MCF 10A (cell line): Measurements from ENCODE around the gene PTPRK. TPM values are rescaled to one million over a fixed set of nuclear protein-coding genes. Genes with fewer than 3 reads are reported as not detected.

Experiments
- BruUV-seq: library from RNA; stranded (reverse); fragments of 400-500 nt; replicated peaks from 2 replicates; lab custom pipeline; 2021; lab: Mats Ljungman, UMichigan
- CTCF ChIA-PET: fragments of 300-600 bp; sonication (Branson Sonifier 250); formaldehyde crosslinking; extraction: SDS; loops from one replicate; lab custom pipeline; 2021; ENCODE audit warnings: antibody characterized with exemption, inconsistent platforms; lab: Yijun Ruan, JAX
- POLR2A ChIA-PET: fragments of 300-600, 350-650 bp; sonication (Branson Sonifier 250); formaldehyde crosslinking; extraction: SDS; loops from one replicate; lab custom pipeline; 2020; ENCODE audit warnings: antibody characterized with exemption, inconsistent platforms; lab: Yijun Ruan, JAX
- DNase-seq: peaks from one replicate; pipeline ENCODE4 v3.0.0-alpha.2; 2018; ENCODE audit not compliant: unreplicated experiment
- H3K27ac Mint-ChIP-seq: one replicate; pipeline ENCODE4 v1.8.0; 2022; ENCODE audit warnings: mild to moderate bottlenecking, low read depth, mixed read lengths; ENCODE audit not compliant: unreplicated experiment
- H3K27me3 Mint-ChIP-seq: one replicate; pipeline ENCODE4 v1.8.0; 2022; ENCODE audit warnings: mixed read lengths; ENCODE audit not compliant: insufficient read depth, unreplicated experiment
- H3K36me3 Mint-ChIP-seq: one replicate; pipeline ENCODE4 v1.8.0; 2022; ENCODE audit warnings: mild to moderate bottlenecking, moderate library complexity, mixed read lengths; ENCODE audit not compliant: insufficient read depth, unreplicated experiment
- H3K4me1 Mint-ChIP-seq: one replicate; pipeline ENCODE4 v1.8.0; 2022; ENCODE audit warnings: mixed read lengths; ENCODE audit not compliant: insufficient read depth, unreplicated experiment
- H3K4me3 Mint-ChIP-seq: one replicate; pipeline ENCODE4 v1.8.0; 2022; ENCODE audit warnings: mild to moderate bottlenecking, moderate library complexity, mixed read lengths; ENCODE audit not compliant: unreplicated experiment
- H3K9me3 Mint-ChIP-seq: one replicate; pipeline ENCODE4 v1.8.0; 2022; ENCODE audit warnings: mixed read lengths; ENCODE audit not compliant: unreplicated experiment
- intact Hi-C: fragments of 100-400 bp; cut with micrococcal nuclease; formaldehyde crosslinking; loops from 2 replicates; pipeline ENCODE4 v1.14.1; 2022
- total RNA-seq: library from RNA; stranded (reverse); gene quantifications from 2 replicates; pipeline ENCODE4 v1.2.3, GENCODE V29; 2022
- TF ChIP-seq, protein P1 (sequence below): fragments of 200-600 bp; IDR thresholded peaks from one replicate; pipeline ENCODE4 v1.8.0; 2022; ENCODE audit warnings: antibody characterized with exemption, mild to moderate bottlenecking; ENCODE audit not compliant: unreplicated experiment

Gene PTPRK
- total RNA-seq, 1 experiment from 2014 or later, result 50.2 TPM

DNA sequence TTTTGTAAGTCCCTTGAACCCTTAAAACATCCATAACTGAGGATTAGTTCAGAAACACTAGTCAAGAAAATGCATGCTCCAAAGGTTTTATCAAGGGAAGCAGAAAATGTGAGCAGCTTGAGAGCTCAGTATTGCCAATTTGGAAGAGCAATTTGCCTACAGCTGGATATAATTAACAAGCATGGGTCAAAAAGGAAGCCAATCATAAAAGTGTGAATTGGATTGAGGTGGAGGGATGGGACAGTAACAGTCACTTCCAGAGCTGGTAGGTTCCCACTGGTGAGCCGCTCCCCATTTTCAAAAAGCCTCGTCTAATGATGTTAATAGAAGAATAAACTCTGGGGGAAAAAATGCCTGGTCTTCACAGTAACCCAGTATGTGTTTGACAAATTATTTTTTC lies 5.0 kb upstream of the PTPRK start:
- Mint-ChIP-seq H3K36me3 (no peaks in the 10 kb centered on the region), H3K27ac (no peak overlapping the region), H3K9me3 (no peaks in the 10 kb centered on the region), H3K4me1 (no peaks in the 10 kb centered on the region), H3K27me3 (no peaks in the 10 kb centered on the region), H3K4me3 (no peak overlapping the region)
- TF ChIP-seq, protein P1, sequence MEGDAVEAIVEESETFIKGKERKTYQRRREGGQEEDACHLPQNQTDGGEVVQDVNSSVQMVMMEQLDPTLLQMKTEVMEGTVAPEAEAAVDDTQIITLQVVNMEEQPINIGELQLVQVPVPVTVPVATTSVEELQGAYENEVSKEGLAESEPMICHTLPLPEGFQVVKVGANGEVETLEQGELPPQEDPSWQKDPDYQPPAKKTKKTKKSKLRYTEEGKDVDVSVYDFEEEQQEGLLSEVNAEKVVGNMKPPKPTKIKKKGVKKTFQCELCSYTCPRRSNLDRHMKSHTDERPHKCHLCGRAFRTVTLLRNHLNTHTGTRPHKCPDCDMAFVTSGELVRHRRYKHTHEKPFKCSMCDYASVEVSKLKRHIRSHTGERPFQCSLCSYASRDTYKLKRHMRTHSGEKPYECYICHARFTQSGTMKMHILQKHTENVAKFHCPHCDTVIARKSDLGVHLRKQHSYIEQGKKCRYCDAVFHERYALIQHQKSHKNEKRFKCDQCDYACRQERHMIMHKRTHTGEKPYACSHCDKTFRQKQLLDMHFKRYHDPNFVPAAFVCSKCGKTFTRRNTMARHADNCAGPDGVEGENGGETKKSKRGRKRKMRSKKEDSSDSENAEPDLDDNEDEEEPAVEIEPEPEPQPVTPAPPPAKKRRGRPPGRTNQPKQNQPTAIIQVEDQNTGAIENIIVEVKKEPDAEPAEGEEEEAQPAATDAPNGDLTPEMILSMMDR, result no peak
- CTCF ChIA-PET, result no interaction called here
- intact Hi-C loops, result no loop called here
- no peak for DNase-seq
- no TSS peak for BruUV-seq
- POLR2A ChIA-PET, result no interaction called here

DNA sequence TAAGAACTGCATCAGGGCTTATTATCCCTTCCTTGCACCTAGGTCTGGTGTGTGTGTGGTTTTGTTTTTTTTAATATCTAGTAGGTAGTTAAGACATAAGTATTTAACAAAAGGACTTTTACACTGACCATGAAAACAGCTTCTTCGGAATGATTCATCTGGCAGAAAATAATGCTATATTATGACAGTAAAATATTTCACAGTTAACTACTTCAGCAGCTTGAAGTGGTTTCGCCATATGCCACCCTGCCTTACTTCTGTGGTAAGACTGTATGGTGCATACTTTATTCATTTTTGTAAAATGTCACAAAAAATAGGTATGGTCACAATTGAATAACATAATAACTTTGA lies 858 bp upstream of the PTPRK start:
- CTCF ChIA-PET, result interaction anchor here (0.7 to 2.0 kb wide), 12 partner anchors 8 to 665 kb away, joined by 3 to 9 read pairs (median 4); no protein-coding TSS in a partner anchor
- Mint-ChIP-seq H3K27ac (peak overlapping the region; percentile 97), H3K9me3 (no peaks in the 10 kb centered on the region), H3K27me3 (no peaks in the 10 kb centered on the region), H3K4me1 (peaks cover 9% of the 10 kb centered on the region), H3K4me3 (peak overlapping the region; percentile 97), H3K36me3 (no peaks in the 10 kb centered on the region)
- intact Hi-C loops, result loop anchor here (2.0 to 5.0 kb wide), 2 partner anchors 48 to 731 kb away; no protein-coding TSS in a partner anchor
- BruUV-seq, result no TSS peak
- TF ChIP-seq, protein P1, result no peak
- no peak for DNase-seq
- POLR2A ChIA-PET, result interaction anchor here (0.5 to 6.5 kb wide), 17 partner anchors 12 to 793 kb away, joined by 3 to 90 read pairs (median 5); no protein-coding TSS in a partner anchor

DNA sequence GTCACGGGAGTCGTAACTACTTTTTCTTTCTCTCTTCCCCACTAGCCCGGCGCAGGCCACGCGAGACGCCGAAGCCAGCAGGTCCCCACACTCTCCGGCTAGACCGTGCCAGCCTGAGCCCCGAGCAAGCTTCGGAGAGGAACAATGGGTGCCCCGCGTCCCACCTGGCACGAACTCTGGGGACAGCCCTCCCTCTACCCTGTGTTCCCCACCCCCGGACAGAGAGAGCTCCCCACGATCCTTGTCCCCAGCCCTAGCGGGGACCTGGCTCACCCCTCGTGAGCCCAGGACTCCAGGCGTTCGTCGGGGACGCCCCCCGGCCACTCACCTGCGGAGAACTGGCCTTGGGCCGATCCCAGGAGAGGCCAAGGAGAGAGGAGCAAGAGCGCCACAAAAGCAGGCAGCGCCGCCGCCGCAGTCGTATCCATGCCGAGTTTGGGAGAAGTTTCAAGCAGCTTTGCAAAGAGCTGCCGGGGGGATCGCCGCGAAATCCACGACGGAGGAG lies 416 bp downstream of the PTPRK start:
- peak; percentile 80 for DNase-seq
- intact Hi-C loops, result loop anchor here (1.0 to 10.0 kb wide), 6 partner anchors 49 to 783 kb away; no protein-coding TSS in a partner anchor
- peak overlapping the region; percentile 97 for H3K4me3 Mint-ChIP-seq
- H3K27ac Mint-ChIP-seq, result peak overlapping the region; percentile 97
- CTCF ChIA-PET, result interaction anchor here (0.6 to 2.0 kb wide), 28 partner anchors 9 to 1880 kb away, joined by 3 to 16 read pairs (median 3); no protein-coding TSS in a partner anchor
- TF ChIP-seq, protein P1, result no peak
- H3K36me3 Mint-ChIP-seq, result no peaks in the 10 kb centered on the region
- BruUV-seq, result no TSS peak
- H3K9me3 Mint-ChIP-seq, result no peaks in the 10 kb centered on the region
- POLR2A ChIA-PET, result interaction anchor here (0.6 to 6.5 kb wide), 38 partner anchors 11 to 734 kb away, joined by 3 to 90 read pairs (median 4); no protein-coding TSS in a partner anchor
- no peaks in the 10 kb centered on the region for H3K27me3 Mint-ChIP-seq
- peaks cover 21% of the 10 kb centered on the region for H3K4me1 Mint-ChIP-seq

DNA sequence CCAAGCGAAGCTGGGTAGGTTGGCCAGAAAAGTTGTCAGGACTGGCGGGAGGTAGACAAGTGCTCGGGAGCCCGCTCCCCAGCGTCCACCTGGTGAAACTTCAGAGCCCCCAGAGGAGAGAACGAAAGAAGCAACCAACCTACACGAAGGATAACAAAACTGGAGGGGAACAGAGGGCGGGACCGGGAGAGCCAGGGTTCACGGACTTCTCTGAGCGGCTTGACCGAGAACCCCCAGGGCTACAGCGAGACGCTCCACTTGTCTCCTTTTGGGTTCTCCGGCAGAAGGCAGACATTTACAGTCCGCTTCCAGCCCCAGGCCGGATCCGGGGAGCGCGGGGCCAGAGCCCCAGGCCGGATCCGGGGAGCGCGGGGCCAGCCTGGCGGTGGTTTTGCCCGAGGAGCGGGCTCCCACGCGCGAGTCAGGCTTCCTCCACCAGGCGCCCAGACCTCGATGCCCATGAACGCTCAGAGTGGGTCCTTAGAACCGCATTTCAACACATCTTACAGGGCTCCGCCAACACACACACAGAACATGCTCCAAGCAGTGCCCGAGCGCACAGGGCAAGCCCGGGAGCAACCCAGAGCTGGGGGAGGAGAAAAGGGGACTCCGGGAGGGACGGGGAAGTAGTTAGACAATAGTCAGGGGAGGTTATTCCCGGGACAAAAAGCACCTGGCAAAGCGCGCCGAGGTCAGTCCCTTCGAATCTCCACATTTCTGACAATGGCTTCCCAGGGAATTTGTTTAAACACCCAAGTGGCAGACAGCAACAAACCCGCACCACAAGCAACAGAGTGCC lies 1.1 kb downstream of the PTPRK start:
- no peaks in the 10 kb centered on the region for H3K9me3 Mint-ChIP-seq
- BruUV-seq, result no TSS peak
- intact Hi-C loops, result loop anchor here (1.0 to 10.0 kb wide), 3 partner anchors 167 to 782 kb away; no protein-coding TSS in a partner anchor
- DNase-seq, result peak; percentile 68
- H3K4me1 Mint-ChIP-seq, result peaks cover 25% of the 10 kb centered on the region
- H3K27ac Mint-ChIP-seq, result peak overlapping the region; percentile 97
- ChIA-PET POLR2A (interaction anchor here (0.6 to 6.5 kb wide), 31 partner anchors 9 to 664 kb away, joined by 3 to 90 read pairs (median 4); no protein-coding TSS in a partner anchor), CTCF (interaction anchor here (0.6 to 2.6 kb wide), 19 partner anchors 8 to 1881 kb away, joined by 3 to 16 read pairs (median 3); no protein-coding TSS in a partner anchor)
- no peaks in the 10 kb centered on the region for H3K27me3 Mint-ChIP-seq
- peak overlapping the region; percentile 97 for H3K4me3 Mint-ChIP-seq
- no peaks in the 10 kb centered on the region for H3K36me3 Mint-ChIP-seq
- TF ChIP-seq, protein P1, result no peak
